NCI-H69 (cell line): ENCODE results near the gene ALPK3.

Source experiments
- DNase-seq: peaks from one replicate; lab custom pipeline; 2025; lab: John Stamatoyannopoulos, UW

ALPK3 gene

GRCh38 chr15:84892786-84893307, 75.7 kb downstream of the ALPK3 start:
- no peak for DNase-seq

DNA sequence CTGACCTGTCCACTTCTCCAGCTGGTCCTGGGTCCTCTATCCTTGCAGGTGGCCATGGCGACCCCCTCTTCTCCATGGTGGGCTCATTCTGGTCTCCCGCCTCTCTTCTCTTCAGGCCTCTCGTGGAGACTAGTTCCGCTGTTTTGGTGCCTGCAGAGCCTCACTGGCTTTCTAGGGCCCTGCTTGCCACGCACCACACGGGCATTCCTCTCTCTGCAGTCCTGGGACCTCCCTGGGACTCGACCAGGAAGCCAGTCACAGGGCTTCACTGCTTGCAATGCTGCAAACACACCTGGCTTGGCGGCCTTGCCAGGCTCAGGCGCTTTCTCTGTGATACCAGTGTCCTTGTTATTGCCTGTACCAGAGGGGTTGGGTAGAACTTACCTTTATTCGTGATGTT, 76.5 kb downstream of the ALPK3 start:
- no peak for DNase-seq

- no peak for DNase-seq
Observed at GRCh38 chr15:84894736-84895425, 77.7 kb downstream of the ALPK3 start.

- DNase-seq: no peak
Observed at GRCh38 chr15:84898761-84899160, 81.6 kb downstream of the ALPK3 start.

- DNase-seq: no peak
Observed at GRCh38 chr15:84899750-84900149, 82.6 kb downstream of the ALPK3 start.

DNA sequence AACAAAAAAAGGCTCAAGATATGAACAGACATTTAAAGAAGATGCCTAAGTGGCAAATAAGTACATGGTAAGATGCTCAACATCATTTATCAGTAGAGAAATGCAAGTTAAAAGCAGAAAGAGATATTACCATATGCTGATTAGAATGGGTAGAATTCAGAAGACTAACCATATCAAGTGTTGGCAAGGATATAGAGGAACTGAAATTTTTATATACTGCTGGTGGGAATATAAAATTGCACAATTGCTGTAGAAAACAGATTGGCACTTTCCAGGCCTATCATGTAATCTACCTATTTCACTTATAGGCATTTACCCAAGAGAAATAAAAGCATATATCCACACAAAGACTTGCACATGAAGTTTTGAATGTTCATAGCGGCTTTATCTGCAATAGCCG, 84.4 kb downstream of the ALPK3 start:
- no peak for DNase-seq

DNA sequence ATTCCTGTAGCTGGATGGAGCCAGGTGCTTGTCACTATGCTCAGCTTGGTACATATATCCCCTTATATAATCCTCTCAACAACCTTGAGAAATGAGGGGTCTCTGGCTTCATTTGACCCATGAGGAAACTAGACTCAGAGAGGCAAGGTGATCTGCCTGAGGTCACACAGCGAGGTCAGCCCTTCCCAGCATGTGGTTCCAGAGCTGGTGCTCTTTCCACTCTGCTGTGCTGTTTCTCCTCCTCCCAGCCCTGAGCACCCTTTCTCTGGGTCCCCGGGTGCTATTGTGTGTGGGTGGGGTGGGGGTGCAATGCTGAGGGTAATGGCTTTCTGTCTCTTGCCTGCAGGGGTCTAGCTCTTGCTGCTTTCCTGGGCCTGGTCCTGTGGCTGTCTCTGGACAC, 86.6 kb downstream of the ALPK3 start:
- no peak for DNase-seq

- DNase-seq: no peak
Observed at GRCh38 chr15:84904419-84904818, 87.3 kb downstream of the ALPK3 start.

- DNase-seq: no peak
Observed at GRCh38 chr15:84905016-84905916, 88.1 kb downstream of the ALPK3 start.

DNA sequence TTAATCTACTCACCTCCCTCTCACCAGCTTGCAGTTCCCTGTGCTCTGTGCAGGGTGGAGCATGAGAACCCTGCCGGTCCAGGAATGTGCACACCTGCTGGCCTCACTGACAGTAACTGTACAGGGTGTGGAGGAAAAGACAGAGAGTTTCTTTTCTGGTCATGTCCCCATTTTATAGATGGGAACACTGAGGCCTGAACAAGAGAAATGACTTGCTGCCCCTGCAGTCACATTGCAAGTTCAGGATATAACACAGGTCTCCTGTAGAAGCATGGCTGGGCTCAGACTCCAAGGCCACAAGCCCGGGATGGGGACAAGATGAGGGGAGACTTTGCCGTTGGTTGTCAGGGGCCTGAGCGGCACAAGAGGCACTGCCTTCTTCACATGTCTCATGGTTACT, 90.6 kb downstream of the ALPK3 start:
- no peak for DNase-seq

DNA sequence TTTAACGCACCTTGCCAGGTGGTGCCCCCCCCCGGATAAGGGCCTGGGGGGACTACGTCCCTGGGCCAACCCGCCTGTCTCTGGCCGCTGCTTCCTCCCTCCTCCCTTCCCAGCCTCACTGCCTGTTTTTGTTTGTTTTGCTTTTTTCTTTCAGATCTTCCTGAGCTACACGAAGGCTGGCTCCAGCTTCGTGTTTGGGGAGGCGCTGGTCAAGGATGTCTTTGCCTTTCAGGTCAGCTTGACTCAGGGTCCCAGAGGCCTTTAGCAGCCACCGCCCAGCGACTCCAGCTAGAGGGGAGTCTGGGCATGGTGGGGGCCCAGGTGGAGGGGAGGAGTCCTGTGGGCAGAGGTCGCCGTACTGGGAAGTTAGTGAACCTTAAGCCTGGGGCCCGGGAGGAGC, 91.4 kb downstream of the ALPK3 start:
- DNase-seq: peak; percentile 8

DNA sequence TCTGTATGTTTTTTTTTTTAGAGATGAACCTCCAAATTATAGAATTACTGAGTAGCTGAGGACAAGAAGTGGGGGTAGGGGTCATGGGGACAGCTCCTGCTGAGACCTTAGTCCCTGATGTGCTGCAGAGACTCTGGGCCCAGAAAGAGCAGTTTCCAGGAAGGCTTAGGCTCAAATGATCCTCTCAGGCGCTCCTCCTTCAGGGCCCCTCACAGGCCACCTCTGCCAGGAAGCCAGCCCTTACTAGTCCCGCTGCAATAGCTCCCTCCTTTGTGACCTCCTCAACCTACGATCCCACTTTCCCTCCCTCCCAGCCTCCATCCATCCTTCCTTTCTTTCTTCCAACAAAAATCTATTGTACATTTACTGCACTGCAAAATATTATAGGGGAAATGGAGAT, 91.9 kb downstream of the ALPK3 start:
- DNase-seq: no peak

DNA sequence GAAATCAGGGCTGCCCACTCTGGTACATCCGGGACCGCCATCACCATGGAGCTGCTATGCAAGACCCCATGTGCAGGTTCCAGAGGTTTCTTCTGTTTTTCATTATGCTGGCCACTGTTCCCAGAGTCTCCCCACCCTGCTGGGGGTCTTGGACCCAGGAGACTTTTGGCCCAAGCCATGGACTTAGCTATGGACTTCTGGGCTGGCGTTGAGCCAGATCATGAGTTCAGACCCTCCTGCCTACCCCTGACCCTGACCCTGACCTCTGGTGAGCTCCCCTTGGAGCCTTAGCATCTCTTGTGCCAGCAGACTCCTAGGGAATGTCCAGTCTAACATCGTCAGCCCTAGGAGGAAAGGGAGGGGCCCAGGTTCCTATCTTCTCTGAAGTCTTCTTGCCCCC, 92.6 kb downstream of the ALPK3 start:
- no peak for DNase-seq

GRCh38 chr15:84910928-84911623, 93.9 kb downstream of the ALPK3 start:
- DNase-seq: peak; percentile 82

GRCh38 chr15:84911879-84912660, 94.9 kb downstream of the ALPK3 start:
- no peak for DNase-seq

- DNase-seq: no peak
Observed at GRCh38 chr15:84913360-84913723, 96.2 kb downstream of the ALPK3 start.

DNA sequence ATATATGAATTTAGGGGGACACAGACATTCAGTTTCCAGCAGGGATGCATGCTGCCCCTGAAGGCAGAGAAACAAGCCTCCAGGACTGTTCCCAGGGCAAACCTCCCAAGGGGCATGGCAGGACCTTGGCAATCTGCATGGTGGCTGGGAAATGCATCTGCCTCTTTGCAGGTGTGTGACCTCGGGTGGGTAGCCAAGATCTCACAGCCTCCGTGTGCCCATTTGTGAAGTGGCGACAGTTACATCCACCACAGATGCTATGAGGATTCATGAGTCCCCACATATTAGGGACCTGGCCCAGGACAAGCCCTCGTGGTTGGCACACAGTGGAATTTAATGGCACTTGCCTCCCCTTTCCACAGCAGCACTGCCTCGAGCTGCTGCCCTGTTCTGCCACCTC, 97.2 kb downstream of the ALPK3 start:
- DNase-seq: no peak

DNA sequence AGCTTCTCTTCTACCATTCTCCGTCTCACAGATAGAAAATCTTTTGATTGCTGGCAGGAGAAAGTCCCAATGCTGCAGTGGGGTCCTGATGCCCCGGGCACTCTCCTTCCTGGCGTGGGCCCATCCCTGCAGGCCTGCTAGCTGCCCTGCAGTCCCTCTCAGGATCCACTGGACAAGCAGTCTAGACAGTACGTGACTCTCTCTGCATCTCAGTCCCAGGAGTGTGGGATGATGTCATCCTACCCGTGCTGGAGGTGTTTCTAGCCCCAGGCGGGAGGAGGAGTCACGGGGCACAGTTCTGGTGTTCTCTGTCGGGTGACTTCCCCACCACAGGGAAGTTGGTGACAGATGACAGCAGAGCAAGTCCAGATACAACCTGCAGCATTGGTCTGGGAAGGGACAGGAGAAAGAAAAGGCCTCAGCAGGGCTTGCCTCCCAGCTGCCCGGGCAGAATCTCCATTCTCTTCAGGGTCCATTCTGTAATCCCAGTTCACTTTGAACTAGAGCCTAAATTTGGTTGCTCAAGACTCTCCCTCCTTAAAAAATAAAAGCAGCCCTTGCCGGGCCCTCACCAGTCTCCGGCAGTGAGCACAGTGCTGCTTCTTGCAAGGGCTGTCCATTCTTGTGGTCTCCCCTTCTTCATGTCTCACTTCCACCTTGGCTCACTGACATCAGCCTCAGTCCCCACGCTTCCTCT, 97.9 kb downstream of the ALPK3 start:
- peak; percentile 83 for DNase-seq

GRCh38 chr15:84915606-84915958, 98.4 kb downstream of the ALPK3 start:
- no peak for DNase-seq

DNA sequence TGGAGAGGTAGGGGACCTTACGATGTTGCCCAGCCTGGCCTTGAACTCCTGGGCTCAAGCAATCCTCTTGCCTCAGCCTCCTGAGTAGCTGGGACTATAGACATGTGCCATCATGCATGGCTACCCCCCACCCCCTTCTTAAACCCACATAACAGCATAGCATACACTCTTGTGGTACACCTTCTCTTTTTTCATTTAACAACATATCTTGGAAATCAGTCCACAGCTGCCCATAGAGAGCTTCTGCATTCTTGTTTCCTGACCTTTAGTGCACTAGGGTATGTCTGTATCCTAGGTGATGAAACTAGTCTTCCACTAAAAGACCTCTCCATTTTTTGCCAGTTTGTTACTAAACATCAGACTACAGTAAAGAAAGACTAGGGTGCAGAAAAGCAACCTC, 100.3 kb downstream of the ALPK3 start:
- no peak for DNase-seq

GRCh38 chr15:84919106-84919667, 102.0 kb downstream of the ALPK3 start:
- DNase-seq: no peak
